Measurements from ENCODE around the gene HOXD13.

The HOXD13 gene

DNA sequence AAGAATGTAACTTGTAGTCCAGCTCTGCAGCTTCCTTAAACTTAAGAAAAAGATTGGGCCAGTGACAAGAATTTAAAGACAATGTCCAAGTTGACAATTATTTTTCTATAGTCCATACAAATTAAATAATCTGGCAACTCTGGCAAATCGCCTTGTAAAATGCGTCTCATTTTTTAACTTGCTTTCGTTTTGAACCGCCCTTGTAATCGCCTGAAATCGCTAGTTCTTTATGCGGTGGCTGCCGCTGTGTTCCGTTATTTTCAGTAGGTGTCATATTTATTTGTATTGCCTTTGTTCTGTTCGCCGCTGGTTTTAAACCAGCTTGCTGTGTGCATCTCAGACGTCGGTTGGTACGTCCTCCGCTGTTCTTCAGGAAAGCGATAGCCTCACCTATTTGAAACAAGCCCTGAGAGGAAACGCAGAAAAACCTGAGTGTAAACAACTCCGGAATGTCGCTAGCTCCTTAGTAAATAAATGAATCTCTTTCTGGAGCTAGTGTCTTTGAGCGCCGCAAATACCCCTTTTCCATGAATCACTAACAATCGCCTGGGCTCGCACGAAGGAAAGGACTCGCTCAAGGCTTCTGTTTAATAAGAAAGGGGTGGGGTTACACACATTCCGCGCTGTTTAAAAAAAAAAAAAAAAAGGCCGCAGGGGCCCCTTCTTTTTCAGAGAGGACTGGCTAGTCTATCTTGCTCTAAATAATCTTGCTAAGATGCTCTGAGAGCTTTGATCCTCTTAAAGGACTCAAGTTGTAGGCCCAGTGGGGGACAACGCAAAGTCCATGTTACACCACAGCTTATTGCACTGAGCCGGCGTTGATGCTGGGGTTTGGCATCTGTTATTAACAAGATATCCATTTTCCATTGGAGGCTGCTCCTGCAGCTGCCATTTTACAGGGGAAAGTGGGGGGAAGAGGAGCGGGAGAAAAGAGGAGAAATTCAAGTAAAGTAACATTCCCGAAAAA is 40.0 kb downstream of the HOXD13 start:
- DNase-seq (ENCODE audit: low spot score) = no peak

GRCh38 chr2:176133389-176133788 is 40.9 kb downstream of the HOXD13 start:
- DNase-seq (ENCODE audit: low spot score) = no peak

- no peak for DNase-seq (ENCODE audit: low spot score)
Measured at GRCh38 chr2:176134035-176134434, 41.5 kb downstream of the HOXD13 start.

DNA sequence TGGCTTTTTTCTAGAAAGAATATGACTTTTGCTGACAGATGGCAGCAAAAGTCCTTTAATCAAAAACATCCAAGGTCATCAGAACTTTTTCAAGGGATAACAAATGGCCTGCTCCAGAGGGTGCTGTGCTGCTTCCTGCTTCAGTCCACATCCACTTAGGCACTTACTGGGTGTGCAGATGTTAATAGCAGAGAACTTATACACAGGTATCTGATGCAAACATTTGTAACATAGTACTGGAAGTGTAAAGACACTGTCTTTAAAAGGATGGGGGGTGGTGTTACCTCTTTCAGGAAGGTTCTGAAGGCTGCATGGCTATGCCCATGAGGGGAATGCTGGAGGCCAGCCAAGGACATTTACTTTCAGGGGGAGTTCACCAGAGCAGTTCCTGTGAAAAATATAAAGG is 42.5 kb downstream of the HOXD13 start:
- DNase-seq (ENCODE audit: low spot score) = peak; percentile 78

GRCh38 chr2:176136374-176137251 is 44.1 kb downstream of the HOXD13 start:
- peak; percentile 53 for DNase-seq (ENCODE audit: low spot score)

- DNase-seq (ENCODE audit: low spot score) = no peak
Measured at GRCh38 chr2:176137252-176137580, 44.7 kb downstream of the HOXD13 start.

- DNase-seq (ENCODE audit: low spot score) = no peak
Measured at GRCh38 chr2:176137906-176138305, 45.4 kb downstream of the HOXD13 start.

GRCh38 chr2:176138526-176138922 is 46.0 kb downstream of the HOXD13 start:
- no peak for DNase-seq (ENCODE audit: low spot score)

DNA sequence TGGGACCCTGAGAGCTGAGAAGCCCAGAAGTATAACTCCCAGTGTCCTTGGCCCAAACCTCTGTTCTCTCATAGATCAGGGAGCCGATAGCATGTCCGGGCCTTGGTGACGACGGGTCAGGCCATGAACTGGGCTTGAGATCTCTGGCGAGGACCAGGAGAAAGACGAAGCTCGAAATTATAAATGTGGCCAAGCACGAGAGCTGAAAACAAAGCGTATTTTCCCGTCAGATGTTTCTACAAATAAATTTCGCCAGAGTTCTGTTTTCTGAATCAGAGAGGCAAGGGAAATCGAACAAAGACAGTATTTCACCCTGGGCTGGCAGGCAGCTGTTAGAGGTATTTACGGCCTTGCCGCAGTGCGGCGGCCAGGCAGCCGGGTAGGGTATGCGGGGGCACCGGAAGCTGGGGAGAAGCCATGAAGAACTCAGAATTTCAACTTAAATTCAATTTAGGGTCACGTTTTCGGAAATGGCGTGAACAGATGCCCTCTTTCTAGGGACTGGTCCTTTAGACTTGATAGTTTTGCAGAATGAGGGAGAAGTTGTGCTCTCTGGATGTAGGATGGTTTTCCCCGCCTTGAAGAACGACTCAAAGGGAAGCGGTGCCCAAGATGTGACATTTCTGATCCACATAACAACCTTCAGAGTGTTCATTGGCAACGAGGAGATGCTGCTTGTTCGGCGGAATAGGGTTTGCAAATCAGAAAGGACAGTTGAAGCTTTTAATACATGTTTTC is 46.6 kb downstream of the HOXD13 start:
- DNase-seq (ENCODE audit: low spot score) = no peak

DNA sequence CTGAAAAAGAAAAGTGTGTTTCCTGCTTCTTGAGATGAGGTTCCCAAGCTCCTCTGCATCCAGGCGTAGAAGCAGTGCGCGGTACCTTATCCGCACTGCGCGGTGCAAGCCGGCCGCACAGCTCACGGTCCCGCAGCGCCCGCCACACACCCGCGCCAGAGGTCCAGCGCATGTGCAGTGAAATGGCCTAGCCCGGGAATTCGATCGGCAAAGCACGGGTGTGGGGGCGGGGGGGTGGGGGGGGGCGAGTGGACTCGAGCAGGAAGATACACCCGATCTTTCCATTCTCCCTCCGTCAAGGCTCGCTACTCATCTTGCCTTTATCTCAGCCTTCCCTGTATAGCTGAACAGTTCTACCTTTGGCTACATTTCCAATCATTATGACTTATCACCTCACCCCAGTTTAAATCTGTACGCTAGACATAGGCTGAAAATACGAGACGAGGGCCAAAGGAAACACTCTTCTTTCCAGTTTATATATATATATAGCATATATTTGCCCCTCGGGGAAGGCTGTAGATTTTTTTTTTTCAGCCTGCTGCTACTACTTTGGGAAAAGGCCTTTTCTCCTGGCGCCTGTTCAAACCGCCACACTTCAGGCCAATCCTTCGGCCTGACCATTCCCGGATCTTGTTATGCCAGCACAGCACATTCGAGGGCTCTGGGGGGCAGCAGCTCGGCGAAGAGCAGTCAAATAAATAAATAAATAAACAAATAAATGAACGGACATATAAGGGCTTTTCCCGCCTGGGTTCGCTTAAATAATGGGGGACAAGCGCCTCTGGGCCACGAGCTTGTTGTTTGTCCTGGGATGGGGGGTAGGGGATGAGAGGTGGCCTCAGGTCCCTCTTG is 47.4 kb downstream of the HOXD13 start:
- DNase-seq (ENCODE audit: low spot score) = no peak

GRCh38 chr2:176140513-176141317 is 48.2 kb downstream of the HOXD13 start:
- peak; percentile 53 for DNase-seq (ENCODE audit: low spot score)

GRCh38 chr2:176142281-176142680 is 49.8 kb downstream of the HOXD13 start:
- no peak for DNase-seq (ENCODE audit: low spot score)
